Fibroblast of lung (primary cell): ENCODE results near the gene RPL29. TPM values are rescaled to one million over a fixed set of nuclear protein-coding genes. Genes with fewer than 3 reads are reported as not detected.

Source experiments
- DNase-seq, 2 donors: peaks; one replicate each; pipeline versions ENCODE4 v3.0.0 to v3.0.0-alpha.2; 2010; ENCODE audit warnings: low read depth in 2 of 2
- H2AFZ ChIP-seq: 2 replicates; pipeline ENCODE4 v1.5.1; 2012; ENCODE audit warnings: low read length, control low read depth, inconsistent platforms
- H3K27ac ChIP-seq: 2 replicates; pipeline ENCODE4 v1.5.1; 2011; ENCODE audit warnings: low read length, control low read depth; ENCODE audit not compliant: insufficient read depth
- H3K27me3 ChIP-seq: 2 replicates; pipeline ENCODE4 v1.5.1; 2011; ENCODE audit warnings: mild to moderate bottlenecking, low read length; ENCODE audit not compliant: control insufficient read depth, insufficient read depth
- H3K36me3 ChIP-seq: 2 replicates; pipeline ENCODE4 v1.5.1; 2011; ENCODE audit warnings: low read length; ENCODE audit not compliant: control insufficient read depth, insufficient read depth
- H3K4me1 ChIP-seq: 2 replicates; pipeline ENCODE4 v1.5.1; 2011; ENCODE audit warnings: low read length; ENCODE audit not compliant: control insufficient read depth, insufficient read depth; ENCODE audit errors: extremely low read depth
- H3K4me2 ChIP-seq: 2 replicates; pipeline ENCODE4 v1.5.1; 2011; ENCODE audit warnings: low read length, control low read depth; ENCODE audit not compliant: insufficient read depth; ENCODE audit errors: extremely low read depth
- H3K4me3 ChIP-seq, 4 experiments: fragments of 200-600 bp in 1 of 4; sonication (generic) in 1 of 4; replicated peaks in 1 of 4; 2 replicates each; pipeline ENCODE4 v1.5.1; 2011 to 2016; ENCODE audit warnings: low read length in 4 of 4, low read depth in 3 of 4, mild to moderate bottlenecking in 3 of 4, control low read depth in 2 of 4, inconsistent platforms in 1 of 4, mixed read lengths in 1 of 4; ENCODE audit not compliant: insufficient read depth in 1 of 4; ENCODE audit errors: control extremely low read depth in 1 of 4
- H3K79me2 ChIP-seq: 2 replicates; pipeline ENCODE4 v1.5.1; 2012; ENCODE audit warnings: mild to moderate bottlenecking, low read length, inconsistent platforms; ENCODE audit not compliant: control insufficient read depth, insufficient read depth
- H3K9ac ChIP-seq: 2 replicates; pipeline ENCODE4 v1.5.1; 2011; ENCODE audit warnings: mild to moderate bottlenecking, low read length, control low read depth; ENCODE audit not compliant: insufficient read depth
- H3K9me3 ChIP-seq: 2 replicates; pipeline ENCODE4 v1.5.1; 2012; ENCODE audit warnings: low read depth, low read length; ENCODE audit not compliant: control insufficient read depth, insufficient read depth
- H4K20me1 ChIP-seq: 2 replicates; pipeline ENCODE4 v1.5.1; 2011; ENCODE audit warnings: low read length; ENCODE audit not compliant: control insufficient read depth, insufficient read depth; ENCODE audit errors: extremely low read depth
- EZH2 ChIP-seq: IDR thresholded peaks from 2 replicates; pipeline ENCODE4 v1.5.1; 2012; ENCODE audit warnings: low read length, control low read depth, mild to moderate bottlenecking; ENCODE audit errors: missing control alignments
- polyA plus RNA-seq, 2 donors: library from polyadenylated mRNA; depleted of rRNA in 1 of 2; stranded (reverse) in 1 of 2; unstranded in 1 of 2; fragments of >200 nt; gene quantifications; 2 replicates each; pipeline ENCODE4 v1.2.1, GENCODE V29; 2011 to 2012; ENCODE audit warnings: missing spikeins in 1 of 2
- total RNA-seq: library from RNA; depleted of rRNA; stranded (reverse); fragments of >200 nt; gene quantifications from 2 replicates; pipeline ENCODE4 v1.2.1, GENCODE V29; 2014
- TF ChIP-seq, protein P1 (sequence below), 2 donors: IDR thresholded peaks in 1 of 2; conservative IDR thresholded peaks in 1 of 2; 1 replicate in 1 of 2; 2 replicates in 1 of 2; pipeline ENCODE4 v1.5.1; 2011 to 2012; ENCODE audit warnings: low read length in 2 of 2, control low read depth in 1 of 2, inconsistent platforms in 1 of 2, low read depth in 1 of 2, mild to moderate bottlenecking in 1 of 2

The RPL29 gene
- total and polyA plus RNA-seq, 2 donors (not counting 1 experiment from before 2014, with no cell fraction given): 1,076 to 1,512 TPM

DNA sequence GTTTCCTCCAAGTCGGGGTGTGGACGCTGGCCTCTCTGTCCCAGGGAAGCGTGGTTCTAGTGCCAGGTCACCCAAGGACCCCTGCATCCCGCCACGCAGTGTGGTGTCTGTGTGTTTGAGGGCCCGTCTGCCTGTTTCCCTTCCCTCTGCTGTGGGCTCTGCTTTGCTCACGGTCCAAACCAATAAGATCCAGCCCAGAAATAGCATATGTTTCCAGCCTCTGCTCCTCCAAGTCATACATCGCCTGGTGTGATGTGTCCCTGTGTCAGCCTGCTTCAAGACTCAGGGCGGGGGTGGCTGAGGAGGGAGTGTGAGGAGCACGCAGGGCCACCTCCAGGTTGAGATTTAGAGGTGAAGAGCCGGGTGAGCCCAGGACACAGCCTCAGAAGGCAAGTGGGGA lies 21.9 kb upstream of the RPL29 start:
- Histone ChIP-seq H3K9ac (no peak overlapping the region), H4K20me1 (no peaks in the 10 kb centered on the region), H2AFZ (peak overlapping the region; percentile 2), H3K79me2 (no peaks in the 10 kb centered on the region), H3K9me3 (no peaks in the 10 kb centered on the region), H3K27ac (no peak overlapping the region), H3K27me3 (no peaks in the 10 kb centered on the region), H3K36me3 (no peaks in the 10 kb centered on the region), H3K4me1 (peaks cover 5% of the 10 kb centered on the region), H3K4me2 (no peak overlapping the region), H3K4me3 (no peak overlapping the region)
- no peak for TF ChIP-seq EZH2
- TF ChIP-seq, protein P1, sequence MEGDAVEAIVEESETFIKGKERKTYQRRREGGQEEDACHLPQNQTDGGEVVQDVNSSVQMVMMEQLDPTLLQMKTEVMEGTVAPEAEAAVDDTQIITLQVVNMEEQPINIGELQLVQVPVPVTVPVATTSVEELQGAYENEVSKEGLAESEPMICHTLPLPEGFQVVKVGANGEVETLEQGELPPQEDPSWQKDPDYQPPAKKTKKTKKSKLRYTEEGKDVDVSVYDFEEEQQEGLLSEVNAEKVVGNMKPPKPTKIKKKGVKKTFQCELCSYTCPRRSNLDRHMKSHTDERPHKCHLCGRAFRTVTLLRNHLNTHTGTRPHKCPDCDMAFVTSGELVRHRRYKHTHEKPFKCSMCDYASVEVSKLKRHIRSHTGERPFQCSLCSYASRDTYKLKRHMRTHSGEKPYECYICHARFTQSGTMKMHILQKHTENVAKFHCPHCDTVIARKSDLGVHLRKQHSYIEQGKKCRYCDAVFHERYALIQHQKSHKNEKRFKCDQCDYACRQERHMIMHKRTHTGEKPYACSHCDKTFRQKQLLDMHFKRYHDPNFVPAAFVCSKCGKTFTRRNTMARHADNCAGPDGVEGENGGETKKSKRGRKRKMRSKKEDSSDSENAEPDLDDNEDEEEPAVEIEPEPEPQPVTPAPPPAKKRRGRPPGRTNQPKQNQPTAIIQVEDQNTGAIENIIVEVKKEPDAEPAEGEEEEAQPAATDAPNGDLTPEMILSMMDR (conservative IDR thresholded peaks at IDR 0.05 in 1 of 2, IDR thresholded peaks at IDR 0.05 in 1 of 2; ENCODE audit: low read depth in 1 of 2, low read length in 2 of 2): no peak
- no peak for DNase-seq

DNA sequence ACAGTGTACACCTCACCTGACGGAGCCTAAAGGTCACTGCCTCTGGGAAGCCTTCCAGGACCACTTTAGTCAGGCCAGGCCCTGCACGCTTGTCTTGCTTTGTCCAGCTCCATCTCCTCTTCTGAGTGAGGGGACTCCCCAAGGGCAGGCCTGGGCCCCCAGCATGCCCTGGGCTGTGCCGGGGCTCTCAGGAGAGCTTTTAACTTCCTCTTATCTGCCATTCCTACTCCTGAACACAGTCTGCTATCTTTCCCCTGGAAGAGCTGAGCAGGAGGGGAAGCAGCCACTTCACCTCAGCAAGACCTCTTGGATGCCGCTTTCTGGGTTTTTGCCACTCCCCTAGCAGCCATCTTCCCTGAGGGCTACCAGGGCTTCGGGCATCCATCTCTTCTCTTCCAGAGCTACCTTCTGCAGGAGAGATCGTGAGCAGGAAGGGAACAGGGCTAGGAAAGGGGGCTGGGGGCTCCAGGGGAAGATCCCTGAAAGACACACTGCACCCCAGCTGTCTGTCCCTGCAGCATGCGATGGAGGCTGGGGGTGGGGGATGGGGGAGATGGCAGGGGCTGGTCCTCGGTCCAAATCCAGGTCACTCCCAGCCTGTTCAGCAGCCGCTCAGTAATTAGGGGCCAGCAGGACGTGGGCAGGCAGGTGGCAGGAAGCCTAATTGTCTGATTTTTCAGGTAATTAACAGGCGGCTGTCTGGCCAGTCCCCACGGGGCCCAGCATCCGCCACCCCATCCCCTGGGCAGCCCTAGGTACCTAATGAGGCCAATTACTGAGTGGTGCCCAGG lies 19.9 kb upstream of the RPL29 start:
- Histone ChIP-seq H3K4me3 (no peak overlapping the region), H3K36me3 (no peaks in the 10 kb centered on the region), H3K9ac (no peak overlapping the region), H2AFZ (no peak overlapping the region), H4K20me1 (no peaks in the 10 kb centered on the region), H3K9me3 (no peaks in the 10 kb centered on the region), H3K79me2 (no peaks in the 10 kb centered on the region), H3K27me3 (no peaks in the 10 kb centered on the region), H3K27ac (no peak overlapping the region), H3K4me1 (peaks cover 5% of the 10 kb centered on the region), H3K4me2 (no peak overlapping the region)
- DNase-seq: no peak
- TF ChIP-seq EZH2: no peak
- TF ChIP-seq, protein P1 (conservative IDR thresholded peaks at IDR 0.05 in 1 of 2, IDR thresholded peaks at IDR 0.05 in 1 of 2; ENCODE audit: low read depth in 1 of 2, low read length in 2 of 2): no peak

DNA sequence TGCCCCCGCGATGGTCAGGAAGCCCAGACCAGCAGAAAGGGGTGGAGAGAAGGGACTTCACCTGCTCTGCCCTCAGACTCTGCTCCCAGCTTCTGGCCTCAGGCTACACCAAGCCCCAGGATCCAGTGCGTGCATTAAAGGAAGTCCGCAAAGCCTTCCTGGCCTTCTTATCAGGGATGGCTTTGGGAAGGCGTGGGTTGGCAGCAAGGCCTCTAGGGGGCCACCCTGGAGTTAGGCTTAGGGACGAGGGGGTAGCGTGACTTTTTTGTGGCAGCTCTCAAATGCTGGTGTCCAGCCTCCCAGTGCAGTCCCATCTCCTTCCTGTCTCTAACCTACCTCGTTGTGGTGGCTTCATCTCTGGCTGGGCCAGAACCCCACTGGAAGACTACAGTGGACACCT lies 18.9 kb upstream of the RPL29 start:
- Histone ChIP-seq H3K36me3 (no peaks in the 10 kb centered on the region), H3K27ac (no peak overlapping the region), H2AFZ (no peak overlapping the region), H3K4me2 (no peak overlapping the region), H4K20me1 (no peaks in the 10 kb centered on the region), H3K9ac (no peak overlapping the region), H3K27me3 (no peaks in the 10 kb centered on the region), H3K79me2 (no peaks in the 10 kb centered on the region), H3K4me1 (peaks cover 5% of the 10 kb centered on the region), H3K9me3 (no peaks in the 10 kb centered on the region), H3K4me3 (no peak overlapping the region)
- TF ChIP-seq EZH2: no peak
- TF ChIP-seq, protein P1 (conservative IDR thresholded peaks at IDR 0.05 in 1 of 2, IDR thresholded peaks at IDR 0.05 in 1 of 2; ENCODE audit: low read depth in 1 of 2, low read length in 2 of 2): peak; percentile 31 to 53
- peak in 1 of 2 donors; percentile 23 for DNase-seq
